Umbilical cord (tissue), 2 donors: ENCODE results near the gene MACIR. TPM values are rescaled to one million over a fixed set of nuclear protein-coding genes. Genes with fewer than 3 reads are reported as not detected.

Experiments used
- DNase-seq: peaks from one replicate; pipeline ENCODE4 v3.0.0-alpha.2; 2015; ENCODE audit warnings: low spot score
- total RNA-seq: library from RNA; depleted of rRNA; stranded (reverse); fragments of >200 nt; gene quantifications from one replicate; pipeline ENCODE4 v1.2.3, GENCODE V29; 2014; ENCODE audit warnings: low replicate concordance; ENCODE audit not compliant: insufficient read depth

The MACIR gene
- total RNA-seq, 1 donor from 2014 or later = 32.0 TPM

DNA sequence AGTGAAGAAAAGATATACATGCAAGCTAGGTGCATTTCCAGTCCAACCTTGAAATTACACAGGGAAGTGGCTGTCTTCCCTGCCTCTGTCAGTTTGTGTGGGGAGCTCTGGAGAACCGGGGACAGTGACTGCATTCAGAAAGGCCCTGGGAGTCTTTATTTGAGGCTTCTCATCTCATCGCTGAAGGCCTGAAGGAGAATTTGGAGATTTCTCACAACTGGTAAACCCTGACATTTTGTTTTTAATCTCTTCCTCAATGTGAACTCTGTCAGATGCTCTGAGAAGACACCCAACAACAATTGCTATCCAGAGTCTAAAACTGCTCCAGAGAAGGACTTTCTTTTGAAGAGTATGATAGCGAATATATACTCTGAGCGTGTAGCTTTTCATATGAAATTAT, 33.0 kb downstream of the MACIR start:
- DNase-seq = no peak

DNA sequence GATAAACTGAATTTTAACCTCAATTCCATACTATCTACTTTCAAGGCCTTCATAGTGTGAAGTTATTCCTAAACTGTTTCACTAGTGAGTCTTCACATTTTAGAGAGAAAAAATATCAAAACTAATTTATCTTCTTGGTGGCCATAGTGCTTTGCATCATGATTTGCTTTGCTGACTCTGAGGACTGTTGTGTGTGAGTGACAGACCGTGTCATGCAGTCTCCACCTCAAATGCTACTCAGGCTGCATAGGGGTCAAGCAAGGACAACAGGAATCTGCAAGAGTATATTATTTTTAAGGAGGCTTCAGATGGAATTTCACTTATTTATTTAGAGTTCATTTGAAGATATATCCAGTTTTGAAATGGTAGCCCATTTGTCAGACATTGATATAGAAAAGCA, 34.5 kb downstream of the MACIR start:
- no peak for DNase-seq

DNA sequence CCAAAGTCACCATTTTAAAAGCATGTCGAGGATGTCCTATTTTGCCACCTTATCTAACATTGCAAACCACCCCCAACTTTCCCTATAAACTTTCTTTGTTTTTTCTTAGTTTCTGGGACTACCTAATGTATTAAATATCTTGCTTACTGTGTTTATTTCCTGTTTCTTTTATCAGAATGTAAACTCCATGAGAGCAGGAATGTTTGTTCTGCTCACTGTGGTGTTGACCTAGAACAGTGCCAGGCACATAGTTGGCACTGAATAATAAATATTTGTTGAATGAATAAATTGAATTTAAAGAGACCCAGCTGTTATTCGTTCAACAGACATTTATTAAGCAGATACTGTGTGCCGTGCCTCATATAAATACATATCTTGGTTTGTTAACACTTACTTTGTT, 35.2 kb downstream of the MACIR start:
- DNase-seq = no peak

DNA sequence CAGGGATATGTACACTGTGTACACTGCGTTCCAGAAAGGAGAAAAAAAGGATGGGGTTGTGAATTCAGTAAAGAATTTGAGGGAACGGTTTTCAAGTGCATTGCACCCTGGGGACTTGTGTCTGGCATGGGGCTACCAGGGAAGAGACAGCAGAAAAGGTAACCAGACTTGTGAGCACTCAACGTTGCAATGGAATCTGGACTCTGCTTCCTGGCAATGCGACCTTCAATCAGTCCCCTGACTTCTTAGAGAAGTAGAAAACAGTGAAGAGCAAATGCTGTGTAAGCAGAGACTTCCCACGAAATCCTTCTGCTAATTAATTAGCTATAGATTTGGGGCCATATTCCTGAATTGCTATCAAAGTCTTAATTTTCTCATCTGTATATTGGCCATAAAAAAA, 36.3 kb downstream of the MACIR start:
- no peak for DNase-seq

DNA sequence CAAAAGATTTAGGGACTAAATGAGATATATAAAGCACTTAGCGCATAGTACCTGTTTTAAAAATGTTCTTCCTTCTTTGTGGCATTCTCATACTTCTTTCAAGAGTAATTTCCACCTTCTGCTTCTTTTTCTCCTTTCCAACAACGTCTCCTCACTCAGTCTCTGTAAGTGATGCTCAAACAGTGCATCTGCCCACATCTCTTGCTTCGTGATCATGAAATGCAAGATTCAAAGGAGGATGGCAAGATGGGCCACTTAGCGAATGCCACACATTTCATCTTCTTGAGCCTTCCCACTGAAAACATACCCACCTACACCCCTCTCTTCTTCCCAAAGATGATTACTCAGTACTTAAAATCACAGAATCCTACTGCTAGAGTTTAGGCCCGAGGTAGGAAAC, 36.9 kb downstream of the MACIR start:
- no peak for DNase-seq

DNA sequence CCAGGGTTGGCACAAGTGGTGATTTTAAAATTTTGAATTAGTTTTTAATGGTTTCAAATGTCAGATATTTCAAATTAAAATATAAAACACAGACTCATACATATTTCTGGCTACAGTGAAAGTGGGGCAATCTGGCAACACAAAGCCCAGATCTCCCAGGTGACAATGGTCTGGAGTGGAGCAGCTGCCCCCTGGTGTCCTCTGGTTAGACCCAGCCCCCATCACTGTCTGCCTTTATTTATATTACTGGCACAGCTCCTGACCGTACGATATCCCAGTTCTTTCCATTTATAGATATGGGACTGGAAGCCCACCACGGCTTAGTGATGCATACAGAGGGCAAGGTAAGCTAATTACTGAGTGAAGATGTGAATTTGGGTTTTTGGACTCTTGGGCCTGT, 37.3 kb downstream of the MACIR start:
- DNase-seq = no peak

DNA sequence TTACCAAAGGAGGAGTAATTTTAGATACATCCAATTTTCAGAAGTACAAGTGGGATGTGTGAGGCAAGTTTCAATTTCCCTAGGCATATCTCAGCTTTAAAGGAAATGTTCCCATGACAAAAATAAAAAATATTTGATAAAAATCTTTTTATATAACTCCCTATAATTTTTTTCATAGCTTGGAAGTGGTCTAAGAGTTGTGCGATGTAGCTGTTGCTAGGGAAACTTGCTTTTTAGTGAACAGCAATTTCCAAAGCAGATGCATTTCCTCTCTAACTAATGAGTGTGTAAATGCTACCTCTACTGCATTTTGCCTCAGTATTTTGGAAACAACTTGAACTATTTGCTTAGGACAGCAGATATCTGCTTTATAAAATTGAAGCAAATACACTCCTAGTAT, 39.6 kb downstream of the MACIR start:
- no peak for DNase-seq

DNA sequence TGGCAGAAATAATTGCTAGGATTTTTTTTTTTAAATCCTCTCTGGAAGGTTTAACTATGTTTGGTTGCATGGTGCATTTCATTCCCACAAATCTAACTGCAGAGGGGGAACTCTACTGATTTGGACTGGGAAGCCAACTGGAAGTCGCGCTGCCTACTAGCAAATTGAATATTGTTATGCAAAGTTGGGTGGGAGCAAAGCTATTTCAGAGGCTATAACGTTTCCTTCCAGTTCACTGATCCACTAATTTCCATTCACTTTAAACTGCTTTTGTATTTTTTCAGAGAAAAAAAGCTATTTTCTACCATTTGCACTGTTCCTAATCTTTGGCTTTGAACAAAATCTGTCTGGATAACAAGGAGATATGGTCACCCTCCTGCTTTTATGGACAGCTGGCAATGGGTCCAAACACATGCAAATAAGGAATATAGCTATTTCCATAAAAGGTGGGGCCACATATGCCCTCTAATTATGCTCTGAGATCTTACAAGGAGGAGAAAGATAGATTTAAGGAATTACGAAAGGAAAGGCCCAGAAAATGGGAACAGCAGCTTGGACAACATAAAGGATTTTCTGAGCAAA, 40.1 kb downstream of the MACIR start:
- no peak for DNase-seq

DNA sequence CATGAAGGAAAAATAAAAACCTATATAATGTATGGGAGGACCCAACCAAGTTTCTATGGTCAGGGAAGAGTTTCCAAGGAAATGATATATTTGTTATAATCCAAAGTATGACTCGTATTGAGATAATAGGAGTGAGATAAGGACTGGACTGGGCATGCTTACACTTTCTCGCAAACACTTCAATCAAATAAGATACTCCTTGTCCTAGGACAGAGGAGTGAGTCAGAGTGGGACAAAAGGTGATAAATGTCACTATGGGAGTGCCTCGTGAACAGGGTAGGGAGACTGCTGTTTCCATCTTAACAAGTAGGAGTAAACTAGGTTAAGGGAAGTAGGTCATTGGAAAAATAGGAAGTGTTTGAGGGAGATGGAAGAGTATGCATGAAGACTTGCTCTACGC, 47.2 kb downstream of the MACIR start:
- DNase-seq = no peak

DNA sequence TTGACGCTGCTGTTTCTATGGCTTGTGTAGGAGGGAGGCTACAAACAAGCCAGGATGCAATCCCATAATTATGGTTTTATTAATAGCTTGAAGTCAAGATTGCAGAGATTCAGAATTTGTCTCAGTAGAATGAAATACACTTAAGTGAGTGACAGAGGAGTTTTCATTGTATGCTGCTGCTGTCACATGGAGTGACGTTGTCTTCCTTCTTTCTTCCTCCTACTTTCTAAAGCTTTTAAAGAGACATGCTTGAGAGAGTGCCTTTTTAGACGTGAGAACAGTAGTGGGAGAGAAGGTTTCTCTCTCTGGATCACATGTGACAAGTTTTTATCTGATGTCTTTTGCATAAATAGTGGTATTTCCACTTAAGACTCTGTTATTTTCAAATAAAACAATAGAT, 48.9 kb downstream of the MACIR start:
- DNase-seq = no peak

DNA sequence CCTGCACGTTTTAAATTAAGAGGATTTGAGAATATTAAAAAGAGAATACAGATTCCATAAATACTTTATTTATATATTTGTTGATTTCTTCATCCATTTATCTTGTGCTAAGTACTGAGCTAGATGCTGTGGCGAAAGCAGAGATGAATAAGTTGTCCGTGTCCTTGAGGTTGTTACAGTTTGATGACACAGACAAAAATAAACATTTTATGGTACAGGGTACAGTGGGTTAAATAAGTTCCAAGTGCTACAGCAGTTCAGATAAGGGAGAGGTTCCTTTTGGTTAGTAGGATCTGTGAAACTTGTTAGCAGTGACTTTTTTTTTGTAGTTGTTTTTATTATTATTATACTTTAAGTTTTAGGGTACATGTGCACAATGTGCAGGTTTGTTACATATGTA, 50.2 kb downstream of the MACIR start:
- DNase-seq = no peak

DNA sequence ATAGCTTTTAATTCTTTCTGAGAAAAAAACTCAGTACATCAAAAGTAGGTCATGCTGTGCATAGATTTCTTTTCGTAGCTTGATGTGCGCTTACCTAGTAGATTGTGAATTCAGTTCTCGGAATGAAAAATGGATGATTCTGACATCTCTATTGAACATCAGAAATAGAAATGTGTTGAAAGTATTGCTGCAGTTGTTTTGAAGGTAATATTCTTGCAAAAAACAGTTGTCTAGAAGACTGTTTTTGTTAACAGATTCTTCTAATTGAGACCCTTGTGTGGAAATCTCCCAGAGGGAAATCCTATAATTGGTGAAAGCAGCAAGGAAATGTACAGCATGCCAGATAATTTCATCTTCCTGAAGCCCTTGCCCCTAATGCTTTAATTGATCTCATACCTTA, 54.5 kb downstream of the MACIR start:
- DNase-seq = no peak

DNA sequence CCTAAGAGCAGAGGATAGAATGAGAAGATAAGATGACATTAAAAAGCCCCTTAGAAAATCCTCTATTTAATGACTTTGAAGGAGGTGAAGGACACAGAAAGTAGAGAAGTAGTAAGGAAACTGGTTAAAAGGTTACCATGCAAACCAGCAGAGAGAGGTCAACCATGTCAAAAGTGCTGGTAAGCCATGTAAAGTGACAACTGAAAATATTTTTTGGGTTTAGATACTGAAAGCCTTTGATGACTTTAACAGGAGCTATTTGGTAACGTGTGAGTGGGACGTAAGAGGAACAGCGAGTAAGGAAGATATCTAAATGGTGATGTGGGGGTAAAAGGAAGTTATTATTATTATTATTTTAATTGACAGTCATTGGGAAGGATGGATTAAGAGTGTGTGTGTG, 56.9 kb downstream of the MACIR start:
- DNase-seq = no peak

DNA sequence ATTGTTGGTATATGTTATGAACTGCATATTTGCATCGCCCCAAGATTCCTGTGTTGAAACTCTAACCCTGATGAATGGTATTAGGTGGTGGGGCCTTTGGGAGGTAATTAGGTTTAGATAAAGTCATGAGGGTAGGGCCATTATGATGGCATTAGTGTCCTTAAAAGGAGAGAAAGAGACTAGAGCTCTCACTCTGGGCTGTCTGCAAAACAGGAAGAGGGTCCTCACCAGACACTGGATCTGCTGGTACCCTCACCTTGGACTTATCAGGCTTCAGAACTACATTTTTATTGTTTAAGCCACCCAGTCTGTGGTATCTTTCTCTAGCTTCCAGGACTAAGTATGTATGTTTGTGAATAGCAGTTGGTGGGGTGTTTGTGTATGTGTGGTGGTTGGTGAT, 68.9 kb downstream of the MACIR start:
- DNase-seq = no peak

DNA sequence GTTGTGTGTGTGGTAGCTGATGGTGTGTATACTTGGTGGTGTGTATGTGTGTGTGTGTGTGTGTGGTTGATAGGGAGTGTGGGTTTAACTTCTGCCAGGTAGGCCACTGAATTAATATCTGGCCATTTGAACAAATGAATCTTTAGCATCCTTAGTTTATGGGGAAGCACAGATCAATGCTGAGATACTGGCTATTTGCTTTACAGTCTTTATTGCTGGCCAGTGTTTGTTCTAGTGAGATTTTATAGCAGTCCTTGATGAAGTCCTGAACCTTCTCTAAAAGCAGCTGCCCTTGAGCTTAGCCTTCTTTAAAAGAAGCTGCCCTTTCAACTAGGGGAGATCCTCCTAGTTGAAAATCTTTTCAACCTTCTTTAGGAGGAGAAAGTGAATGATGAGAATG, 69.3 kb downstream of the MACIR start:
- no peak for DNase-seq

Other genes with a start within 250 kb of the MACIR start
- 11.3 TPM for gene GIN1, start 138.6 kb upstream of the MACIR start, total RNA-seq
- 65.2 TPM for gene PPIP5K2, start 138.5 kb upstream of the MACIR start, total RNA-seq